Sigmoid colon (tissue), 7 donors: ENCODE data around the gene PRSS38. TPM values are rescaled to one million over a fixed set of nuclear protein-coding genes. Genes with fewer than 3 reads are reported as not detected.

Experiments
- DNase-seq: peaks from one replicate; pipeline ENCODE4 v3.0.0-alpha.2; 2019
- H3K27ac ChIP-seq, 4 donors: fragments of 200-600 bp; sonication (generic); one replicate each; pipeline ENCODE4 v1.5.1; 2016 to 2019; ENCODE audit warnings: mild to moderate bottlenecking in 1 of 4
- H3K27me3 ChIP-seq, 3 donors: fragments of 200-600 bp; sonication (generic); one replicate each; pipeline ENCODE4 v1.5.1; 2019; ENCODE audit warnings: mild to moderate bottlenecking in 1 of 3
- H3K36me3 ChIP-seq, 4 donors: fragments of 200-600 bp; sonication (generic); one replicate each; pipeline ENCODE4 v1.5.1; 2016 to 2019
- H3K4me1 ChIP-seq, 4 donors: fragments of 200-600 bp; sonication (generic); one replicate each; pipeline ENCODE4 v1.5.1; 2017 to 2019
- H3K4me3 ChIP-seq, 4 donors: fragments of 200-600 bp; sonication (generic); one replicate each; pipeline ENCODE4 v1.5.1; 2017 to 2019; ENCODE audit warnings: mild to moderate bottlenecking in 2 of 4, moderate library complexity in 1 of 4
- H3K9me3 ChIP-seq, 4 donors: fragments of 200-600 bp in 3 of 4; sonication (generic) in 3 of 4; one replicate each; pipeline versions ENCODE4 v1.5.1 to v1.6.1; 2013 to 2019
- CTCF ChIP-seq, 4 experiments: fragments of 450-650 bp in 3 of 4; fragments of 200-600 bp in 1 of 4; IDR thresholded peaks; one replicate each; pipeline ENCODE4 v1.5.1; 2016 to 2019; ENCODE audit warnings: antibody characterized with exemption in 4 of 4, mild to moderate bottlenecking in 3 of 4, moderate library complexity in 2 of 4
- EP300 ChIP-seq, 4 donors: sonication (generic); formaldehyde crosslinking; IDR thresholded peaks; one replicate each; pipeline ENCODE4 v1.6.1; 2017; ENCODE audit warnings: antibody characterized with exemption in 4 of 4
- POLR2A ChIP-seq, 2 donors: fragments of 450-650 bp; IDR thresholded peaks; one replicate each; pipeline ENCODE4 v1.6.1; 2016; ENCODE audit warnings: antibody characterized with exemption in 2 of 2, mild to moderate bottlenecking in 2 of 2, moderate library complexity in 2 of 2
- POLR2AphosphoS5 ChIP-seq, 4 donors: sonication (generic); formaldehyde crosslinking; IDR thresholded peaks; one replicate each; pipeline ENCODE4 v1.6.1; 2017; ENCODE audit warnings: antibody characterized with exemption in 4 of 4
- WGBS, 2 donors: extraction: QIAGEN DNeasy Blood & Tissue Kit; methylation state at CpG; one replicate each; pipeline ENCODE4 v1.1.7; 2013; 5-methylcytosine and 5-hydroxymethylcytosine counted together
- intact Hi-C: fragments of 100-400 bp; cut with DNase I; formaldehyde crosslinking; loops from one replicate; pipeline ENCODE4 v1.15.1; 2023
- polyA plus RNA-seq, 3 donors: library from polyadenylated mRNA; stranded (reverse); fragments of 200-250 nt; gene quantifications; one replicate each; pipeline ENCODE4 v1.2.3, GENCODE V29; 2013
- total RNA-seq, 4 donors: library from RNA; depleted of rRNA; stranded (reverse); fragments of >200 nt; gene quantifications; one replicate each; pipeline ENCODE4 v1.1.0, GENCODE V29; 2016
- donor health status: healthy with polysubstance abuse.
- donor health status: Bipolar disorder and iron deficiency.
- donor health status: healthy.

PRSS38 gene
- total and polyA plus RNA-seq, 7 donors: not detected

- Histone ChIP-seq H3K36me3 (no peaks in the 10 kb centered on the region), H3K4me3 (no peak overlapping the region), H3K9me3 (peaks cover 0 to 2% (median under 1%) of the 10 kb centered on the region in 4 donors), H3K27ac (no peak overlapping the region), H3K4me1 (peaks cover 0 to 7% (median 3%) of the 10 kb centered on the region in 4 donors), H3K27me3 (no peaks in the 10 kb centered on the region)
- TF ChIP-seq EP300 (IDR thresholded peaks at IDR 0.05) (no peak), POLR2A (IDR thresholded peaks at IDR 0.05) (no peak), CTCF (IDR thresholded peaks at IDR 0.05) (no peak), POLR2AphosphoS5 (IDR thresholded peaks at IDR 0.05) (no peak)
- DNase-seq: no peak
- WGBS, 2 donors: 31 to 76% methylated on average over 1 of the region's 1 CpG
- intact Hi-C loops: no loop called here
Observed at GRCh38 chr1:227808566-227808965, 6.9 kb upstream of the PRSS38 start.

- peaks cover 0 to 7% (median 3%) of the 10 kb centered on the region in 4 donors for H3K4me1 ChIP-seq
- no peak overlapping the region for H3K4me3 ChIP-seq
- intact Hi-C loops: no loop called here
- peaks cover 0 to 6% (median 1%) of the 10 kb centered on the region in 4 donors for H3K9me3 ChIP-seq
- no peak for DNase-seq
- 79 to 89% methylated on average over 2 of the region's 2 CpGs for WGBS, 2 donors
- H3K36me3 ChIP-seq: no peaks in the 10 kb centered on the region
- no peaks in the 10 kb centered on the region for H3K27me3 ChIP-seq
- no peak overlapping the region for H3K27ac ChIP-seq
- TF ChIP-seq POLR2AphosphoS5 (IDR thresholded peaks at IDR 0.05) (no peak), POLR2A (IDR thresholded peaks at IDR 0.05) (no peak), EP300 (IDR thresholded peaks at IDR 0.05) (no peak)
Observed at GRCh38 chr1:227809026-227809425, 6.4 kb upstream of the PRSS38 start.

GRCh38 chr1:227813962-227814361 is 1.5 kb upstream of the PRSS38 start:
- no peaks in the 10 kb centered on the region for H3K4me1 ChIP-seq
- H3K36me3 ChIP-seq: no peaks in the 10 kb centered on the region
- H3K27ac ChIP-seq: no peak overlapping the region
- peaks cover 0 to 6% (median 1%) of the 10 kb centered on the region in 4 donors for H3K9me3 ChIP-seq
- no peak overlapping the region for H3K4me3 ChIP-seq
- 98% methylated on average over 2 of the region's 2 CpGs for WGBS, 2 donors
- no peaks in the 10 kb centered on the region for H3K27me3 ChIP-seq
- no peak for DNase-seq
- TF ChIP-seq POLR2AphosphoS5 (IDR thresholded peaks at IDR 0.05) (no peak), EP300 (IDR thresholded peaks at IDR 0.05) (no peak), POLR2A (IDR thresholded peaks at IDR 0.05) (no peak), CTCF (IDR thresholded peaks at IDR 0.05) (no peak)
- intact Hi-C loops: no loop called here

GRCh38 chr1:227816750-227817446 is 1.4 kb downstream of the PRSS38 start:
- TF ChIP-seq POLR2A (IDR thresholded peaks at IDR 0.05) (no peak), POLR2AphosphoS5 (IDR thresholded peaks at IDR 0.05) (no peak), EP300 (IDR thresholded peaks at IDR 0.05) (no peak), CTCF (IDR thresholded peaks at IDR 0.05) (no peak)
- H3K27ac ChIP-seq: no peak overlapping the region
- DNase-seq: no peak
- intact Hi-C loops: no loop called here
- WGBS, 2 donors: 89 to 91% methylated on average over 16 of the region's 16 CpGs
- no peaks in the 10 kb centered on the region for H3K4me1 ChIP-seq
- H3K4me3 ChIP-seq: no peak overlapping the region
- no peaks in the 10 kb centered on the region for H3K36me3 ChIP-seq
- H3K27me3 ChIP-seq: no peaks in the 10 kb centered on the region
- H3K9me3 ChIP-seq: peaks cover 0 to 6% (median 1%) of the 10 kb centered on the region in 4 donors

- intact Hi-C loops: no loop called here
- Histone ChIP-seq H3K4me1 (no peaks in the 10 kb centered on the region), H3K9me3 (peaks cover 0 to under 1% (median 0%) of the 10 kb centered on the region in 4 donors), H3K36me3 (no peaks in the 10 kb centered on the region), H3K4me3 (no peak overlapping the region), H3K27me3 (no peaks in the 10 kb centered on the region), H3K27ac (no peak overlapping the region)
- DNase-seq: no peak
- 75 to 97% methylated on average over 1 of the region's 1 CpG for WGBS, 2 donors
- TF ChIP-seq POLR2AphosphoS5 (IDR thresholded peaks at IDR 0.05) (no peak), CTCF (IDR thresholded peaks at IDR 0.05) (no peak), POLR2A (IDR thresholded peaks at IDR 0.05) (no peak), EP300 (IDR thresholded peaks at IDR 0.05) (no peak)
Observed at GRCh38 chr1:227823537-227823936, 8.1 kb downstream of the PRSS38 start.
